Mesenchymal stem cell (in vitro differentiated cells and primary cell): Measurements from ENCODE around the gene IFI44L. TPM values are rescaled to one million over a fixed set of nuclear protein-coding genes. Genes with fewer than 3 reads are reported as not detected.

Experiments used
- DNase-seq: peaks from one replicate; pipeline ENCODE4 v3.0.0-alpha.2; 2013
- H2AFZ ChIP-seq: one replicate; pipeline ENCODE4 v1.6.1; 2013; ENCODE audit warnings: low read depth, mild to moderate bottlenecking, control low read depth, inconsistent platforms, low read length, moderate library complexity
- H2AK5ac ChIP-seq: 2 replicates; pipeline ENCODE4 v1.6.1; 2013; ENCODE audit warnings: low read length, moderate library complexity, mild to moderate bottlenecking, inconsistent platforms; ENCODE audit not compliant: severe bottlenecking
- H2BK120ac ChIP-seq: one replicate; pipeline ENCODE4 v1.6.1; 2013; ENCODE audit warnings: low read depth, mild to moderate bottlenecking, inconsistent platforms, low read length, moderate library complexity
- H2BK12ac ChIP-seq, 2 experiments: one replicate each; pipeline ENCODE4 v1.6.1; 2013; ENCODE audit warnings: inconsistent platforms in 2 of 2, low read length in 2 of 2, mild to moderate bottlenecking in 2 of 2, moderate library complexity in 2 of 2, control low read depth in 1 of 2
- H2BK15ac ChIP-seq: one replicate; pipeline ENCODE4 v1.6.1; 2013; ENCODE audit warnings: mild to moderate bottlenecking, low read depth, inconsistent platforms; ENCODE audit not compliant: poor library complexity, severe bottlenecking
- H2BK5ac ChIP-seq: 2 replicates; pipeline ENCODE4 v1.6.1; 2013; ENCODE audit warnings: low read depth, mild to moderate bottlenecking, low read length, control low read depth, inconsistent platforms; ENCODE audit not compliant: poor library complexity, severe bottlenecking
- H3K14ac ChIP-seq, 2 experiments: one replicate each; pipeline ENCODE4 v1.6.1; 2013; ENCODE audit warnings: inconsistent platforms in 2 of 2, low read length in 2 of 2, control low read depth in 1 of 2, mild to moderate bottlenecking in 1 of 2, moderate library complexity in 1 of 2
- H3K18ac ChIP-seq, 2 experiments: one replicate each; pipeline ENCODE4 v1.6.1; 2013; ENCODE audit warnings: inconsistent platforms in 2 of 2, low read length in 2 of 2, control low read depth in 1 of 2, low read depth in 1 of 2, mild to moderate bottlenecking in 1 of 2
- H3K23ac ChIP-seq, 2 experiments: one replicate each; pipeline ENCODE4 v1.6.1; 2013; ENCODE audit warnings: inconsistent platforms in 2 of 2, low read length in 2 of 2, mild to moderate bottlenecking in 2 of 2, moderate library complexity in 2 of 2, control low read depth in 1 of 2
- H3K27ac ChIP-seq: 2 replicates; pipeline ENCODE4 v1.5.1; 2013; ENCODE audit warnings: mild to moderate bottlenecking, moderate library complexity, low read length, control low read depth, inconsistent platforms; ENCODE audit not compliant: poor library complexity, severe bottlenecking
- H3K27me3 ChIP-seq, 2 experiments: 2 replicates each; pipeline versions ENCODE4 v1.6.1 to v1.7.0; 2013; ENCODE audit warnings: low read length in 2 of 2, mild to moderate bottlenecking in 2 of 2, moderate library complexity in 2 of 2, control low read depth in 1 of 2, inconsistent platforms in 1 of 2; ENCODE audit not compliant: control insufficient read depth in 1 of 2, insufficient read depth in 1 of 2
- H3K36me3 ChIP-seq, 2 experiments: 2 replicates each; pipeline versions ENCODE4 v1.6.1 to v1.7.0; 2013; ENCODE audit warnings: low read length in 2 of 2, control low read depth in 1 of 2, inconsistent platforms in 1 of 2, low read depth in 1 of 2, mild to moderate bottlenecking in 1 of 2; ENCODE audit not compliant: insufficient read depth in 2 of 2, control insufficient read depth in 1 of 2
- H3K4ac ChIP-seq, 2 experiments: one replicate each; pipeline ENCODE4 v1.6.1; 2013; ENCODE audit warnings: inconsistent platforms in 2 of 2, low read length in 2 of 2, mild to moderate bottlenecking in 2 of 2, moderate library complexity in 2 of 2, control low read depth in 1 of 2, low read depth in 1 of 2
- H3K4me1 ChIP-seq: 2 replicates; pipeline ENCODE4 v1.6.1; 2013; ENCODE audit warnings: low read depth, low read length, control low read depth; ENCODE audit not compliant: control insufficient read depth, insufficient read depth
- H3K4me2 ChIP-seq: 2 replicates; pipeline ENCODE4 v1.6.1; 2013; ENCODE audit warnings: low read length, mild to moderate bottlenecking, inconsistent platforms; ENCODE audit not compliant: poor library complexity, severe bottlenecking
- H3K4me3 ChIP-seq, 2 experiments: 2 replicates each; pipeline versions ENCODE4 v1.5.1 to v1.7.0; 2013; ENCODE audit warnings: low read length in 2 of 2, mild to moderate bottlenecking in 2 of 2, control low read depth in 1 of 2, low read depth in 1 of 2; ENCODE audit not compliant: insufficient read depth in 1 of 2
- H3K79me1 ChIP-seq: replicated peaks from 2 replicates; pipeline ENCODE4 v1.6.1; 2013; ENCODE audit warnings: mild to moderate bottlenecking, control low read depth, low read length, inconsistent platforms; ENCODE audit not compliant: poor library complexity, severe bottlenecking
- H3K9ac ChIP-seq: 2 replicates; pipeline ENCODE4 v1.7.0; 2013; ENCODE audit warnings: mild to moderate bottlenecking, low read length, moderate library complexity
- H3K9me3 ChIP-seq: 2 replicates; pipeline ENCODE4 v1.7.0; 2013; ENCODE audit warnings: mild to moderate bottlenecking, low read length; ENCODE audit not compliant: control insufficient read depth
- H4K8ac ChIP-seq: one replicate; pipeline ENCODE4 v1.6.1; 2013; ENCODE audit warnings: inconsistent platforms, mild to moderate bottlenecking, low read length, moderate library complexity
- H4K91ac ChIP-seq: one replicate; pipeline ENCODE4 v1.6.1; 2013; ENCODE audit warnings: mild to moderate bottlenecking, low read length, inconsistent platforms
- WGBS: methylation state at CpG from one replicate; pipeline ENCODE4 v1.1.7; 2013; ENCODE audit warnings: mixed read lengths; 5-methylcytosine and 5-hydroxymethylcytosine counted together
- polyA plus RNA-seq, 2 experiments: library from polyadenylated mRNA; stranded (reverse); fragments of 200-250 nt; gene quantifications; one replicate each; pipeline ENCODE4 v1.2.3, GENCODE V29; 2013

IFI44L gene
- polyA plus RNA-seq (2013, experiment 1 of 2) = 0.21 TPM
- 0.10 TPM for polyA plus RNA-seq (2013, experiment 2 of 2)

- Histone ChIP-seq H3K9ac (peak within 1 kb of the TSS; percentile 92), H3K9me3 (no peaks in the 10 kb centered on the region), H3K14ac (no peak within 1 kb of the TSS), H2BK5ac (no peak within 1 kb of the TSS), H4K8ac (no peak within 1 kb of the TSS), H2AK5ac (no peak within 1 kb of the TSS), H3K4me1 (peaks cover 5% of the 10 kb centered on the region), H3K23ac (no peak within 1 kb of the TSS), H3K4me3 (peak within 1 kb of the TSS in 1 of 2 experiments; percentile 75), H3K79me1 (no peaks in the 10 kb centered on the region), H2BK12ac (no peak within 1 kb of the TSS), H2BK120ac (no peak within 1 kb of the TSS), H3K36me3 (no peaks in the 10 kb centered on the region), H4K91ac (no peak within 1 kb of the TSS), H3K27ac (peak within 1 kb of the TSS; percentile 70), H2AFZ (no peak within 1 kb of the TSS), H3K4ac (no peak within 1 kb of the TSS), H3K27me3 (no peaks in the 10 kb centered on the region), H2BK15ac (no peak within 1 kb of the TSS), H3K18ac (no peak within 1 kb of the TSS), H3K4me2 (peak within 1 kb of the TSS; percentile 52)
- peak; percentile 43 for DNase-seq
- WGBS = 85% methylated on average over 5 of the region's 9 CpGs
Observed at GRCh38 chr1:78619803-78620579, at the start of gene IFI44L. Gene IFI44L (plus strand): TSS chr1:78620448. CDS start chr1:78627916, 7,468 bp downstream.

- Histone ChIP-seq H3K9me3 (no peaks in the 10 kb centered on the region), H3K4me3 (no peak overlapping the region), H3K4ac (no peak overlapping the region), H3K4me1 (no peaks in the 10 kb centered on the region), H2BK12ac (no peak overlapping the region), H3K79me1 (no peaks in the 10 kb centered on the region), H2AFZ (no peak overlapping the region), H2AK5ac (no peak overlapping the region), H3K4me2 (no peak overlapping the region), H3K27ac (no peak overlapping the region), H2BK5ac (no peak overlapping the region), H4K91ac (no peak overlapping the region), H3K23ac (no peak overlapping the region), H3K9ac (no peak overlapping the region), H3K18ac (no peak overlapping the region), H4K8ac (no peak overlapping the region), H3K14ac (no peak overlapping the region), H3K27me3 (no peaks in the 10 kb centered on the region), H2BK15ac (no peak overlapping the region), H3K36me3 (no peaks in the 10 kb centered on the region), H2BK120ac (no peak overlapping the region)
- WGBS = 43% methylated on average over 2 of the region's 2 CpGs
- no peak for DNase-seq
Observed at GRCh38 chr1:78570539-78570938, 49.7 kb upstream of the IFI44L start.

- no peak overlapping the region for H3K9ac ChIP-seq
- no peak overlapping the region for H3K4me2 ChIP-seq
- no peak overlapping the region for H3K4ac ChIP-seq
- H3K27me3 ChIP-seq = no peaks in the 10 kb centered on the region
- H3K4me1 ChIP-seq = no peaks in the 10 kb centered on the region
- H3K4me3 ChIP-seq = no peak overlapping the region
- no peak overlapping the region for H2BK12ac ChIP-seq
- H2AFZ ChIP-seq = no peak overlapping the region
- H2BK120ac ChIP-seq = no peak overlapping the region
- H3K79me1 ChIP-seq = no peaks in the 10 kb centered on the region
- 80% methylated on average over 6 of the region's 9 CpGs for WGBS
- H2BK5ac ChIP-seq = no peak overlapping the region
- no peak for DNase-seq
- no peak overlapping the region for H3K23ac ChIP-seq
- no peak overlapping the region for H3K27ac ChIP-seq
- no peak overlapping the region for H2BK15ac ChIP-seq
- H3K36me3 ChIP-seq = no peaks in the 10 kb centered on the region
- H2AK5ac ChIP-seq = no peak overlapping the region
- H3K14ac ChIP-seq = no peak overlapping the region
- H3K9me3 ChIP-seq = no peaks in the 10 kb centered on the region
- no peak overlapping the region for H3K18ac ChIP-seq
- H4K91ac ChIP-seq = no peak overlapping the region
- no peak overlapping the region for H4K8ac ChIP-seq
Observed at GRCh38 chr1:78577257-78578100, 42.8 kb upstream of the IFI44L start.

GRCh38 chr1:78586572-78586971 lies 33.7 kb upstream of the IFI44L start:
- H3K9me3 ChIP-seq = no peaks in the 10 kb centered on the region
- H3K18ac ChIP-seq = no peak overlapping the region
- DNase-seq = no peak
- H3K27me3 ChIP-seq = no peaks in the 10 kb centered on the region
- WGBS = no CpG with 5 or more reads among the region's 1 CpG
- no peak overlapping the region for H3K4me2 ChIP-seq
- H3K14ac ChIP-seq = no peak overlapping the region
- H3K23ac ChIP-seq = no peak overlapping the region
- no peak overlapping the region for H2BK5ac ChIP-seq
- H2BK120ac ChIP-seq = no peak overlapping the region
- H2AK5ac ChIP-seq = no peak overlapping the region
- peaks cover 4% of the 10 kb centered on the region for H3K4me1 ChIP-seq
- H3K9ac ChIP-seq = no peak overlapping the region
- H3K4me3 ChIP-seq = no peak overlapping the region
- no peak overlapping the region for H4K8ac ChIP-seq
- no peak overlapping the region for H3K4ac ChIP-seq
- H2AFZ ChIP-seq = no peak overlapping the region
- H3K36me3 ChIP-seq = no peaks in the 10 kb centered on the region
- no peak overlapping the region for H3K27ac ChIP-seq
- no peak overlapping the region for H2BK12ac ChIP-seq
- H3K79me1 ChIP-seq = no peaks in the 10 kb centered on the region
- no peak overlapping the region for H4K91ac ChIP-seq
- H2BK15ac ChIP-seq = no peak overlapping the region
